WI38 (cell line): ENCODE data around the gene CDR2.
A peak's percentile ranks its signal among the peaks of the same experiment; 100 is the strongest.

ENCODE experiments used
- H3K4me3 ChIP-seq: 2 replicates; pipeline ENCODE4 v1.5.1; 2011; ENCODE audit warnings: low read depth, mild to moderate bottlenecking, control low read depth, low read length
- TF ChIP-seq, protein P1 (sequence below): IDR thresholded peaks from 2 replicates; pipeline ENCODE4 v1.5.1; 2012; ENCODE audit warnings: low read depth, mild to moderate bottlenecking, control low read depth, low read length

CDR2 gene

GRCh38 chr16:22318690-22319358, 55.6 kb downstream of the CDR2 start:
- no peak overlapping the region for H3K4me3 ChIP-seq
- TF ChIP-seq, protein P1, sequence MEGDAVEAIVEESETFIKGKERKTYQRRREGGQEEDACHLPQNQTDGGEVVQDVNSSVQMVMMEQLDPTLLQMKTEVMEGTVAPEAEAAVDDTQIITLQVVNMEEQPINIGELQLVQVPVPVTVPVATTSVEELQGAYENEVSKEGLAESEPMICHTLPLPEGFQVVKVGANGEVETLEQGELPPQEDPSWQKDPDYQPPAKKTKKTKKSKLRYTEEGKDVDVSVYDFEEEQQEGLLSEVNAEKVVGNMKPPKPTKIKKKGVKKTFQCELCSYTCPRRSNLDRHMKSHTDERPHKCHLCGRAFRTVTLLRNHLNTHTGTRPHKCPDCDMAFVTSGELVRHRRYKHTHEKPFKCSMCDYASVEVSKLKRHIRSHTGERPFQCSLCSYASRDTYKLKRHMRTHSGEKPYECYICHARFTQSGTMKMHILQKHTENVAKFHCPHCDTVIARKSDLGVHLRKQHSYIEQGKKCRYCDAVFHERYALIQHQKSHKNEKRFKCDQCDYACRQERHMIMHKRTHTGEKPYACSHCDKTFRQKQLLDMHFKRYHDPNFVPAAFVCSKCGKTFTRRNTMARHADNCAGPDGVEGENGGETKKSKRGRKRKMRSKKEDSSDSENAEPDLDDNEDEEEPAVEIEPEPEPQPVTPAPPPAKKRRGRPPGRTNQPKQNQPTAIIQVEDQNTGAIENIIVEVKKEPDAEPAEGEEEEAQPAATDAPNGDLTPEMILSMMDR = peak; percentile 54

GRCh38 chr16:22317625-22318024, 56.8 kb downstream of the CDR2 start:
- TF ChIP-seq, protein P1 = no peak
- H3K4me3 ChIP-seq = no peak overlapping the region

DNA sequence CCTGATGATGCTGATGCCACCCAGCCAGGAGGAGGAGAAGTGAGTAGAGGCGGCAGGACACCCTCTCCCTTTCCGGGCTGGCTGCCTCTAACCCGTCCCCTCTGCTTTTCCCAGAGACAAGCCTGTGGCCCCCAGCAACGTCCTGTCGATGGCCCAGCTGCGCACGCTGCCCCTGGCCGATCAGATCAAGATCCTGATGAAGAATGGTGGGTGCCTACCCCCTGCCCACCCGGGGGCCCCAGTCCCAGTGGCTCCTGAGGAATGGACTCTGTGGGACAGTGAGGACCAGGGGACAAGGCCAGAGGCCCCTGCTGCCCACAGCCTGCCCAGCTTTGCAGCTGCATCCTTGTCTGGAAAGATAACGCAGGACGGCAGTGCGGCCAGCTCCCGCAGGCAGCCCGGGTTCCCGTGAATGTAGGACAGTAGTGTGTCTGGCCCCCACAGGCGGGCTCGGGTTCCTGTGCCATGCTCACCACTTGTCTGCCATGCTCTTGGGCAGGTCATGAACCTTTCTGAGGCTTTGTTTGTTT, 57.4 kb downstream of the CDR2 start:
- no peak overlapping the region for H3K4me3 ChIP-seq
- TF ChIP-seq, protein P1 = no peak

- H3K4me3 ChIP-seq = no peak overlapping the region
- TF ChIP-seq, protein P1 = no peak
Measured at GRCh38 chr16:22316411-22316811, 58.0 kb downstream of the CDR2 start.

DNA sequence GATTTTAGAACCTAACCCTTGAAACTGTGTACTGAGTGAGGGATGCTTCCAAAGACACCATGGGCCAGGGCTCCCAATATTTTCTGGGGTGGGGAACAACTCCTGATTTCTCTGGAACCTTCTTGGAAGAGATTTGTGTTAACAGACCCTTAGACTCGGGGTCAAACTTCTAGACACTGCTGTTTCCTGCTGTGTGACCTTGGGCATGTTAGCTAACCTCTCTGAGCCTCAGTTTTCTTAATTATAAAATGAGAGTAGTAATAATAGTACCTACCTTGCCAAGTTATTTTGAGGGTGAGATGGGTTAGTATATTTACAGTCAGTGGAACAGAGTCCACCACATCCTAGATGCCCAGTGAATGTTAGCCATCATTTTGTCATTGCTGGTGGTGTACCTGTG, 58.4 kb downstream of the CDR2 start:
- no peak overlapping the region for H3K4me3 ChIP-seq
- TF ChIP-seq, protein P1 = no peak

DNA sequence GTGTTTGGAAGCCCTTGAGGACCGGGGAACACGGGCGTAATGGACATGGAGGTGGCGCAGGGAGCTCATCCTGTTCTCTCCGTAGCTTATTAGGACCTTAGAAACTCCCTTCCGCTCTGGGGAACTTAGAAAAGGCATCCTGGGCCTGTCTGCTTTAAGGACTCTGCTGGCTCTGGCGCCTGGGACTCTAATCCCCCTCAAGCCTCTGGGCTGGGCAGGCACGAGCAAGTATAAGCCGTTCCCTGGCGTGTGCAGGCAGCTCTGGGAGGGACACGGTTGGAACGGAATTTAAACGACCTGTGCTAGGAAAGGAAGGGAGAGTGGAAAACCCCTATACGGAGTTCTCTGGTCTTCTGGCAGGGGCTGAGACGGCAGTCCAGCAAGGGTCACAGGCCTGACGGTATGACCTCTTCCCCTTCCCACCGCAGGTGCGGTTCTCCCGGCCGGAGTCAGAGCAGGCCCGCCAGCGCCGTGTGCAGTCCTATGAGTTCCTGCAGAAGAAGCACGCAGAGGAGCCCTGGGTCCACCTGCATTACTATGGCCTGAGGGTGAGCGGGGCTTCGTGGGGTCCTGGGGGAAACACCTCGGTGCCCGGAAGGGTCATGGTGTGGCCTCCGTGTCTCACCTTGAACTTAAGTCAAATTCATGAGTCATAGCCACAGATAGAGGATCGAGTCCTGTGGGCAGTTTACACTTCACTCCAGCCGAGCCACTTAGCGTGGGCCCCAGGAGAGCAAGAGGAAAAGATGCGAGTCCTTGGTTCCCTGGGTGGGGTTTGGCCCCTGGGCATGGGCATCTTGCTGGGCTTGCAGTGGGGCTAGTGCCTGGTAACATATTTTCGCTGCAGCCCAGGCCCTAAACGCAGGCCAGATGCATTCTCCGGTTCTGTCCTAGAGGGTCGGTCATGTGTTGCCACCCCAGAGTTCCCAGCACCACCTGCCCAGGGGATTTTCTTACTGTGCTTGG, 59.5 kb downstream of the CDR2 start:
- H3K4me3 ChIP-seq = no peak overlapping the region
- TF ChIP-seq, protein P1 = no peak
